PC-3 (cell line): Measurements from ENCODE around the gene PCNX2.

Experiments
- EZH2 ChIP-seq: fragments of 300-600 bp; sonication (generic); IDR thresholded peaks from one replicate; pipeline ENCODE4 v1.6.1; 2017; ENCODE audit warnings: antibody characterized with exemption, mild to moderate bottlenecking, low read length; ENCODE audit not compliant: unreplicated experiment
- TF ChIP-seq, protein P1 (sequence below): fragments of 300-600 bp; sonication (generic); conservative IDR thresholded peaks from 2 replicates; pipeline ENCODE4 v1.5.1; 2017; ENCODE audit warnings: antibody characterized with exemption, low read depth, mild to moderate bottlenecking, low read length

DNA sequence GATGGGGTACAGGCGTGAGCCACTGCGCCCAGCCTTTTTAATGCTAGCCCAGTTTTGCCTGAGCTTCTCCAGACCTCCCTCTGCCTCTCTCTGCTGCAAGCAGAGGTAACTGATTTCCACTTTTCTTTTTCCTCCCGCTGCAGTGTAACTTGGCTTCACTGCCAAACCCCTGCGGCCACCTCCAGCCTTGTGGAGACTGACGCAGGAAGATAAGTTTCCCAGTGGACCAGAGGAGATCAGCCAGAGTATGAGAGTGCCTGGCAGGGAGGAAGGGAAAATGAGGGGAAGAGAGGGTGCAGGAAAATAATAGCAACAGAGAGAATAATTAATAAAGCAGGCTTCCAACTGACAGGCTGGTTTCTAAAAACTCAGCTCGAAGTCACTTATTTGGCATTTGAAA lies 143.7 kb downstream of the PCNX2 start:
- no peak for TF ChIP-seq EZH2
- TF ChIP-seq, protein P1, sequence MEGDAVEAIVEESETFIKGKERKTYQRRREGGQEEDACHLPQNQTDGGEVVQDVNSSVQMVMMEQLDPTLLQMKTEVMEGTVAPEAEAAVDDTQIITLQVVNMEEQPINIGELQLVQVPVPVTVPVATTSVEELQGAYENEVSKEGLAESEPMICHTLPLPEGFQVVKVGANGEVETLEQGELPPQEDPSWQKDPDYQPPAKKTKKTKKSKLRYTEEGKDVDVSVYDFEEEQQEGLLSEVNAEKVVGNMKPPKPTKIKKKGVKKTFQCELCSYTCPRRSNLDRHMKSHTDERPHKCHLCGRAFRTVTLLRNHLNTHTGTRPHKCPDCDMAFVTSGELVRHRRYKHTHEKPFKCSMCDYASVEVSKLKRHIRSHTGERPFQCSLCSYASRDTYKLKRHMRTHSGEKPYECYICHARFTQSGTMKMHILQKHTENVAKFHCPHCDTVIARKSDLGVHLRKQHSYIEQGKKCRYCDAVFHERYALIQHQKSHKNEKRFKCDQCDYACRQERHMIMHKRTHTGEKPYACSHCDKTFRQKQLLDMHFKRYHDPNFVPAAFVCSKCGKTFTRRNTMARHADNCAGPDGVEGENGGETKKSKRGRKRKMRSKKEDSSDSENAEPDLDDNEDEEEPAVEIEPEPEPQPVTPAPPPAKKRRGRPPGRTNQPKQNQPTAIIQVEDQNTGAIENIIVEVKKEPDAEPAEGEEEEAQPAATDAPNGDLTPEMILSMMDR, result no peak
